ENCODE results near the gene DESI1. TPM values are rescaled to one million over a fixed set of nuclear protein-coding genes. Genes with fewer than 3 reads are reported as not detected.
"Not testable (repeated sequence)": the region's sequence is repeated elsewhere in the genome, so short reads cannot be mapped to it uniquely, and the experiment has no call there.

DESI1 gene
- total RNA-seq, 1 donor from 2014 or later: 22.7 TPM

- Mint-ChIP-seq H3K27ac (no peak overlapping the region), H3K9me3 (no peaks in the 10 kb centered on the region), H3K36me3 (peaks cover 3% of the 10 kb centered on the region), H3K4me3 (no peak overlapping the region), H3K27me3 (ENCODE audit: insufficient read depth, low read depth) (peaks cover 2% of the 10 kb centered on the region), H3K4me1 (peaks cover 7% of the 10 kb centered on the region)
- Histone ChIP-seq H3K9ac (no peak overlapping the region), H3K4me2 (no peak overlapping the region), H3K4me3 (no peak overlapping the region), H4K20me1 (ENCODE audit: low read depth) (peaks cover 5% of the 10 kb centered on the region), H3K4me1 (no peaks in the 10 kb centered on the region), H3K9me3 (ENCODE audit: low read depth) (no peaks in the 10 kb centered on the region), H3K27ac (no peak overlapping the region), H3F3A (ENCODE audit: low read depth) (no peaks in the 10 kb centered on the region), H3K27me3 (no peaks in the 10 kb centered on the region), H3K79me2 (ENCODE audit: low read depth) (no peaks in the 10 kb centered on the region), H2AFZ (replicated peaks) (no peak overlapping the region), H3K36me3 (no peaks in the 10 kb centered on the region)
- TF ChIP-seq EZH2 (IDR thresholded peaks at IDR 0.05) (no peak), CTCF (IDR thresholded peaks at IDR 0.05) (no peak)
- no peak for DNase-seq (ENCODE audit: low spot score)
These were observed 25.1 kb downstream of the DESI1 start for GRCh38 chr22:41595703-41596102.

- H4K20me1 ChIP-seq (ENCODE audit: low read depth); H3K27ac ChIP-seq; H3K4me3 ChIP-seq; H3F3A ChIP-seq (ENCODE audit: low read depth); H3K9me3 Mint-ChIP-seq; H3K9me3 ChIP-seq (ENCODE audit: low read depth); DNase-seq (ENCODE audit: low spot score); H3K4me3 Mint-ChIP-seq; H3K79me2 ChIP-seq (ENCODE audit: low read depth); H3K4me1 ChIP-seq; H3K27me3 ChIP-seq; H3K27me3 Mint-ChIP-seq (ENCODE audit: insufficient read depth, low read depth); H3K36me3 ChIP-seq; H3K36me3 Mint-ChIP-seq; H2AFZ ChIP-seq (replicated peaks); H3K9ac ChIP-seq; H3K4me2 ChIP-seq; H3K27ac Mint-ChIP-seq: not testable (repeated sequence)
- H3K4me1 Mint-ChIP-seq: peaks cover 19% of the 10 kb centered on the region
These were observed 27.4 kb downstream of the DESI1 start for GRCh38 chr22:41593336-41593960.

GRCh38 chr22:41589391-41590241, 31.2 kb downstream of the DESI1 start, which contains the start of gene PMM1:
TSS of gene PMM1 (minus strand) at chr22:41589840. CDS start at chr22:41589805, 35 bp downstream.
- Histone ChIP-seq H3K27ac (no peak within 1 kb of the TSS), H2AFZ (replicated peaks) (peak within 1 kb of the TSS; percentile 66), H3K9me3 (ENCODE audit: low read depth) (no peaks in the 10 kb centered on the region), H3K36me3 (no peaks in the 10 kb centered on the region), H3K4me2 (peak within 1 kb of the TSS; percentile 84), H3K4me1 (peaks cover 9% of the 10 kb centered on the region), H4K20me1 (ENCODE audit: low read depth) (no peaks in the 10 kb centered on the region), H3K4me3 (peak within 1 kb of the TSS; percentile 77), H3F3A (ENCODE audit: low read depth) (peaks cover 2% of the 10 kb centered on the region), H3K79me2 (ENCODE audit: low read depth) (no peaks in the 10 kb centered on the region), H3K27me3 (no peaks in the 10 kb centered on the region), H3K9ac (peak within 1 kb of the TSS; percentile 5)
- TF ChIP-seq EZH2phosphoT487 (IDR thresholded peaks at IDR 0.05): no peak
- peak; percentile 100 for DNase-seq (ENCODE audit: low spot score)
- H3K36me3 Mint-ChIP-seq: no peaks in the 10 kb centered on the region
- no peak within 1 kb of the TSS for H3K27ac Mint-ChIP-seq
- peak within 1 kb of the TSS; percentile 90 for H3K4me3 Mint-ChIP-seq
- H3K4me1 Mint-ChIP-seq: peaks cover 21% of the 10 kb centered on the region
- no peaks in the 10 kb centered on the region for H3K9me3 Mint-ChIP-seq
- peaks cover 4% of the 10 kb centered on the region for H3K27me3 Mint-ChIP-seq (ENCODE audit: insufficient read depth, low read depth)

- Histone ChIP-seq H3K36me3 (no peaks in the 10 kb centered on the region), H3K9me3 (ENCODE audit: low read depth) (no peaks in the 10 kb centered on the region), H3K4me3 (no peak overlapping the region), H3K79me2 (ENCODE audit: low read depth) (no peaks in the 10 kb centered on the region), H3K9ac (no peak overlapping the region), H3K4me1 (peaks cover 9% of the 10 kb centered on the region), H3K27ac (no peak overlapping the region), H2AFZ (replicated peaks) (no peak overlapping the region), H3F3A (ENCODE audit: low read depth) (peaks cover 2% of the 10 kb centered on the region), H3K27me3 (no peaks in the 10 kb centered on the region), H3K4me2 (no peak overlapping the region), H4K20me1 (ENCODE audit: low read depth) (no peaks in the 10 kb centered on the region)
- H3K27ac Mint-ChIP-seq: no peak overlapping the region
- no peaks in the 10 kb centered on the region for H3K36me3 Mint-ChIP-seq
- no peaks in the 10 kb centered on the region for H3K9me3 Mint-ChIP-seq
- no peak for DNase-seq (ENCODE audit: low spot score)
- H3K27me3 Mint-ChIP-seq (ENCODE audit: insufficient read depth, low read depth): peaks cover 4% of the 10 kb centered on the region
- peaks cover 21% of the 10 kb centered on the region for H3K4me1 Mint-ChIP-seq
- no peak overlapping the region for H3K4me3 Mint-ChIP-seq
- TF ChIP-seq EZH2 (IDR thresholded peaks at IDR 0.05) (no peak), CTCF (IDR thresholded peaks at IDR 0.05) (no peak)
These were observed 33.5 kb downstream of the DESI1 start for GRCh38 chr22:41587347-41587723.
